ENCODE data around the gene ACSF3.
"Not testable (repeated sequence)": the region's sequence is repeated elsewhere in the genome, so short reads cannot be mapped to it uniquely, and the experiment has no call there.

DNA sequence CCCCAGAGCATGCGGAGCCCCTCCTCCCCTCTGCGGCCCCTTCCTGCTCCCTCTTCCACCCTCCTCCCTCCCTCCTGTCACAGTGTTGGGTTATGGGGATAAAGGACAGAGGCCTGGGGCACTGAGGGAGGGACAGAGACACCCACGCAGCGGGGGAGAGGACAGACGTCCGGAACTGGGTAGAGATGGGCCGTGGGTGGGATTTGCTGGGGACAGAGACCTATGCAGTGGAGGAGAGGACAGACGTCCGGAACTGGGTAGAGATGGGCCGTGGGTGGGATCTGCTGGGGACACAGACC, 72.0 kb downstream of the ACSF3 start:
- TF ChIP-seq, protein P1, sequence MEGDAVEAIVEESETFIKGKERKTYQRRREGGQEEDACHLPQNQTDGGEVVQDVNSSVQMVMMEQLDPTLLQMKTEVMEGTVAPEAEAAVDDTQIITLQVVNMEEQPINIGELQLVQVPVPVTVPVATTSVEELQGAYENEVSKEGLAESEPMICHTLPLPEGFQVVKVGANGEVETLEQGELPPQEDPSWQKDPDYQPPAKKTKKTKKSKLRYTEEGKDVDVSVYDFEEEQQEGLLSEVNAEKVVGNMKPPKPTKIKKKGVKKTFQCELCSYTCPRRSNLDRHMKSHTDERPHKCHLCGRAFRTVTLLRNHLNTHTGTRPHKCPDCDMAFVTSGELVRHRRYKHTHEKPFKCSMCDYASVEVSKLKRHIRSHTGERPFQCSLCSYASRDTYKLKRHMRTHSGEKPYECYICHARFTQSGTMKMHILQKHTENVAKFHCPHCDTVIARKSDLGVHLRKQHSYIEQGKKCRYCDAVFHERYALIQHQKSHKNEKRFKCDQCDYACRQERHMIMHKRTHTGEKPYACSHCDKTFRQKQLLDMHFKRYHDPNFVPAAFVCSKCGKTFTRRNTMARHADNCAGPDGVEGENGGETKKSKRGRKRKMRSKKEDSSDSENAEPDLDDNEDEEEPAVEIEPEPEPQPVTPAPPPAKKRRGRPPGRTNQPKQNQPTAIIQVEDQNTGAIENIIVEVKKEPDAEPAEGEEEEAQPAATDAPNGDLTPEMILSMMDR (IDR thresholded peaks at IDR 0.05 in 4 of 5, conservative IDR thresholded peaks at IDR 0.05 in 1 of 5): not testable (repeated sequence)
- not testable (repeated sequence) for TF ChIP-seq POLR2A (IDR thresholded peaks at IDR 0.05)

Measured in gastrocnemius medialis (tissue), 4 donors.